HCT116 (cell line): ENCODE data around the gene RASAL2. TPM values are rescaled to one million over a fixed set of nuclear protein-coding genes. Genes with fewer than 3 reads are reported as not detected.

Experiments
- ATAC-seq: fragments of 200-7000 bp; cut with Tn5 transposase; 2 replicates; pipeline ENCODE4 v1.9.1; 2020; ENCODE audit warnings: mild to moderate bottlenecking, moderate library complexity
- BruUV-seq: library from RNA; stranded (reverse); fragments of 400-500 nt; replicated peaks from 2 replicates; lab custom pipeline; 2021; lab: Mats Ljungman, UMichigan
- CTCF ChIA-PET: fragments of 300-600 bp; sonication (Branson Sonifier 250); formaldehyde crosslinking; loops from one replicate; lab custom pipeline; 2021; ENCODE audit warnings: antibody characterized with exemption; lab: Charles Lee
- POLR2A ChIA-PET: fragments of 300-600, 350-600 bp; sonication (Branson Sonifier 250); formaldehyde crosslinking; loops from one replicate; lab custom pipeline; 2021; ENCODE audit warnings: antibody characterized with exemption; lab: Charles Lee
- RAD21 ChIA-PET, 2 experiments: fragments of 300-600 bp; sonication (Branson Sonifier 250); formaldehyde crosslinking; loops; one replicate each; lab custom pipeline; 2023; ENCODE audit warnings: low total read pairs in 2 of 2; ENCODE audit not compliant: uncharacterized antibody in 2 of 2, unreplicated experiment in 2 of 2, low non-redundant PET in 1 of 2; lab: Charles Lee
- DNase-seq: peaks from one replicate; pipeline ENCODE4 v3.0.0-alpha.2; 2010; ENCODE audit warnings: low read depth, low spot score
- H2AFZ ChIP-seq: fragments of 200-600 bp; shearing (Covaris generic), sonication (generic); 2 replicates; pipeline ENCODE4 v1.6.1; 2017; ENCODE audit warnings: low read depth, mixed run types, mixed read lengths, antibody characterized with exemption, low read length; ENCODE audit not compliant: poor library complexity, severe bottlenecking
- H3K27ac ChIP-seq: 2 replicates; pipeline ENCODE4 v1.5.1; 2012; ENCODE audit warnings: low read depth, low read length
- H3K27me3 ChIP-seq: fragments of 200-600 bp; sonication (generic); 2 replicates; pipeline ENCODE4 v1.6.1; 2016; ENCODE audit warnings: mixed run types, low read length, mixed read lengths; ENCODE audit not compliant: insufficient read depth
- H3K36me3 ChIP-seq, 2 experiments: fragments of 200-500 bp in 1 of 2; fragments of 200-600 bp in 1 of 2; sonication (Bioruptor generic) in 1 of 2; sonication (generic) in 1 of 2; 2 replicates each; pipeline versions ENCODE4 v1.5.1 to v1.6.1; 2014 to 2016; ENCODE audit warnings: low read length in 2 of 2, inconsistent platforms in 1 of 2, mixed read lengths in 1 of 2, mixed run types in 1 of 2; ENCODE audit not compliant: insufficient read depth in 2 of 2, control insufficient read depth in 1 of 2
- H3K4me1 ChIP-seq, 2 experiments: fragments of 200-600 bp in 1 of 2; sonication (generic) in 1 of 2; 2 replicates each; pipeline versions ENCODE4 v1.5.1 to v1.6.1; 2012 to 2017; ENCODE audit warnings: low read length in 2 of 2, inconsistent platforms in 1 of 2, mild to moderate bottlenecking in 1 of 2, mixed read lengths in 1 of 2, mixed run types in 1 of 2, moderate library complexity in 1 of 2; ENCODE audit not compliant: insufficient read depth in 2 of 2, control insufficient read depth in 1 of 2
- H3K4me2 ChIP-seq: fragments of 200-600 bp; sonication (generic); 2 replicates; pipeline ENCODE4 v1.6.1; 2017; ENCODE audit warnings: mixed run types, low read length, mixed read lengths
- H3K4me3 ChIP-seq, 2 experiments: fragments of 200-600 bp in 1 of 2; sonication (generic) in 1 of 2; replicated peaks in 1 of 2; 2 replicates each; pipeline ENCODE4 v1.5.1; 2011 to 2016; ENCODE audit warnings: low read length in 2 of 2, control low read depth in 1 of 2, low read depth in 1 of 2, mild to moderate bottlenecking in 1 of 2, mixed read lengths in 1 of 2, mixed run types in 1 of 2
- H3K79me2 ChIP-seq: fragments of 200-600 bp; sonication (generic); 2 replicates; pipeline ENCODE4 v1.6.1; 2017; ENCODE audit warnings: mild to moderate bottlenecking, mixed run types, low read length, moderate library complexity, mixed read lengths; ENCODE audit not compliant: insufficient read depth
- H3K9ac ChIP-seq: fragments of 200-600 bp; sonication (generic); 2 replicates; pipeline ENCODE4 v1.6.1; 2016; ENCODE audit warnings: low read length, mixed read lengths
- H3K9me2 ChIP-seq: fragments of 200-600 bp; sonication (generic), shearing (Covaris generic); 2 replicates; pipeline ENCODE4 v1.6.1; 2017; ENCODE audit warnings: mixed run types, mild to moderate bottlenecking, moderate library complexity; ENCODE audit not compliant: insufficient read depth
- H3K9me3 ChIP-seq, 2 experiments: fragments of 200-500 bp in 1 of 2; fragments of 200-600 bp in 1 of 2; sonication (Bioruptor generic) in 1 of 2; sonication (generic) in 1 of 2; 2 replicates each; pipeline ENCODE4 v1.6.1; 2014 to 2017; ENCODE audit warnings: low read length in 2 of 2, mixed read lengths in 2 of 2, inconsistent platforms in 1 of 2, low read depth in 1 of 2, mild to moderate bottlenecking in 1 of 2, mixed run types in 1 of 2, moderate library complexity in 1 of 2; ENCODE audit not compliant: control insufficient read depth in 1 of 2, insufficient read depth in 1 of 2
- H4K20me1 ChIP-seq: fragments of 200-600 bp; sonication (generic), shearing (Covaris generic); 2 replicates; pipeline ENCODE4 v1.6.1; 2017; ENCODE audit warnings: mixed run types, mild to moderate bottlenecking, moderate library complexity; ENCODE audit not compliant: insufficient read depth
- CEBPB ChIP-seq: IDR thresholded peaks from 2 replicates; pipeline ENCODE4 v1.6.1; 2012; ENCODE audit warnings: low read depth
- CTCF ChIP-seq, 3 experiments: fragments of 200-600 bp in 1 of 3; sonication (generic) in 1 of 3; IDR thresholded peaks in 2 of 3; conservative IDR thresholded peaks in 1 of 3; 2 replicates each; pipeline ENCODE4 v1.5.1; 2012 to 2017; ENCODE audit warnings: low read depth in 2 of 3, low read length in 2 of 3, antibody characterized with exemption in 1 of 3, borderline replicate concordance in 1 of 3, control low read depth in 1 of 3, mild to moderate bottlenecking in 1 of 3, mixed read lengths in 1 of 3, mixed run types in 1 of 3, moderate library complexity in 1 of 3; ENCODE audit not compliant: insufficient read depth in 1 of 3
- EGR1 ChIP-seq: IDR thresholded peaks from 2 replicates; pipeline ENCODE4 v1.6.1; 2012; ENCODE audit warnings: low read depth
- ELF1 ChIP-seq: IDR thresholded peaks from 2 replicates; pipeline ENCODE4 v1.6.1; 2012; ENCODE audit warnings: low read depth, borderline replicate concordance
- EZH2 ChIP-seq: fragments of 200-600 bp; sonication (generic); IDR thresholded peaks from 2 replicates; pipeline ENCODE4 v1.6.1; 2017; ENCODE audit warnings: antibody characterized with exemption, mixed run types
- EZH2phosphoT487 ChIP-seq: fragments of 200-600 bp; IDR thresholded peaks from 2 replicates; pipeline ENCODE4 v1.6.1; 2018; ENCODE audit warnings: antibody characterized with exemption, borderline replicate concordance
- JUND ChIP-seq: IDR thresholded peaks from 2 replicates; pipeline ENCODE4 v1.6.1; 2012
- MAX ChIP-seq: IDR thresholded peaks from 2 replicates; pipeline ENCODE4 v1.6.1; 2012
- RAD21 ChIP-seq: IDR thresholded peaks from 2 replicates; pipeline ENCODE4 v1.6.1; 2012; ENCODE audit warnings: low read depth, mild to moderate bottlenecking
- SIN3A ChIP-seq: IDR thresholded peaks from 2 replicates; pipeline ENCODE4 v1.6.1; 2012; ENCODE audit warnings: low read depth
- SP1 ChIP-seq: IDR thresholded peaks from 2 replicates; pipeline ENCODE4 v1.6.1; 2012; ENCODE audit warnings: low read depth
- SRF ChIP-seq: IDR thresholded peaks from 2 replicates; pipeline ENCODE4 v1.6.1; 2012; ENCODE audit warnings: low read depth
- TCF7L2 ChIP-seq: IDR thresholded peaks from 2 replicates; pipeline ENCODE4 v1.7.0; 2011; ENCODE audit warnings: borderline replicate concordance, inconsistent platforms; ENCODE audit not compliant: insufficient read depth, insufficient read length; ENCODE audit errors: extremely low read depth
- YY1 ChIP-seq: IDR thresholded peaks from 2 replicates; pipeline ENCODE4 v1.6.1; 2011; ENCODE audit warnings: low read length, low read depth, moderate library complexity, mild to moderate bottlenecking; ENCODE audit not compliant: insufficient replicate concordance; ENCODE audit errors: extremely low read depth
- ZFX ChIP-seq: fragments of 450-650 bp; IDR thresholded peaks from 2 replicates; pipeline ENCODE4 v1.6.1; 2017
- ZNF274 ChIP-seq: fragments of 200-500 bp; sonication (Bioruptor generic); IDR thresholded peaks from 2 replicates; pipeline ENCODE4 v1.6.1; 2014; ENCODE audit warnings: mild to moderate bottlenecking, low read depth, low read length, inconsistent platforms
- intact Hi-C: fragments of 100-400 bp; cut with micrococcal nuclease; formaldehyde crosslinking; loops from 2 replicates; pipeline ENCODE4 v1.10.0; 2022
- total RNA-seq: library from RNA; stranded (reverse); gene quantifications from one replicate; pipeline ENCODE4 v1.2.1, GENCODE V29; 2021; ENCODE audit not compliant: unreplicated experiment
- TF ChIP-seq, protein P1 (sequence below): IDR thresholded peaks from 2 replicates; pipeline ENCODE4 v1.6.1; 2012
- TF ChIP-seq, protein P2 (sequence below): IDR thresholded peaks from 2 replicates; pipeline ENCODE4 v1.6.1; 2012; ENCODE audit warnings: low read depth
- TF ChIP-seq, protein P3 (sequence below): IDR thresholded peaks from 2 replicates; pipeline ENCODE4 v1.6.1; 2011; ENCODE audit warnings: mild to moderate bottlenecking, low read length, moderate library complexity; ENCODE audit not compliant: insufficient replicate concordance; ENCODE audit errors: extremely low read depth

RASAL2 gene
- total RNA-seq, 1 experiment from 2014 or later: 11.7 TPM

- H3K27ac ChIP-seq: peak overlapping the region; percentile 47; the same call in 1 of the 2 replicates
- ChIA-PET POLR2A (no interaction called here), CTCF (interaction anchor here (0.9 to 1.3 kb wide), 2 partner anchors 95 to 173 kb away, joined by 3 read pairs; no protein-coding TSS in a partner anchor), RAD21 (no interaction called here)
- no TSS peak for BruUV-seq
- H4K20me1 ChIP-seq: no peaks in the 10 kb centered on the region
- peaks cover 21 to 46% of the 10 kb centered on the region in 2 experiments for H3K4me1 ChIP-seq
- H2AFZ ChIP-seq: no peak overlapping the region
- peak overlapping the region in 1 of 2 experiments; percentile 27; a peak in 2 of 4 replicates for H3K4me3 ChIP-seq
- H3K27me3 ChIP-seq: no peaks in the 10 kb centered on the region
- no peaks in the 10 kb centered on the region for H3K9me3 ChIP-seq
- intact Hi-C loops: loop anchor here (2.0 kb wide), 1 partner anchor 112 kb away; no protein-coding TSS in a partner anchor
- ATAC-seq (peak; percentile 92), DNase-seq (peak; percentile 69)
- peaks cover 30% of the 10 kb centered on the region for H3K79me2 ChIP-seq
- peak overlapping the region; percentile 68 for H3K4me2 ChIP-seq
- no peaks in the 10 kb centered on the region for H3K9me2 ChIP-seq
- H3K36me3 ChIP-seq: no peaks in the 10 kb centered on the region
- peak overlapping the region; percentile 30 for H3K9ac ChIP-seq
- 0 out of 2 replicates have a peak, but pooled peaks have one; percentile 39 for TF ChIP-seq CEBPB
- no peak for TF ChIP-seq RAD21
- TF ChIP-seq SIN3A: peak; percentile 81; the same call in 1 of the 2 replicates
- peak; percentile 61 for TF ChIP-seq SP1
- TF ChIP-seq YY1: no peak
- peak; percentile 65; the same call in 1 of the 2 replicates for TF ChIP-seq MAX
- no peak for TF ChIP-seq TCF7L2
- TF ChIP-seq EZH2phosphoT487: no peak
- no peak for TF ChIP-seq EZH2
- peak; percentile 84 for TF ChIP-seq JUND
- TF ChIP-seq, protein P1, sequence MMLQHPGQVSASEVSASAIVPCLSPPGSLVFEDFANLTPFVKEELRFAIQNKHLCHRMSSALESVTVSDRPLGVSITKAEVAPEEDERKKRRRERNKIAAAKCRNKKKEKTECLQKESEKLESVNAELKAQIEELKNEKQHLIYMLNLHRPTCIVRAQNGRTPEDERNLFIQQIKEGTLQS: peak; percentile 19; the same call in 1 of the 2 replicates
- TF ChIP-seq ZNF274: no peak
- TF ChIP-seq, protein P2, sequence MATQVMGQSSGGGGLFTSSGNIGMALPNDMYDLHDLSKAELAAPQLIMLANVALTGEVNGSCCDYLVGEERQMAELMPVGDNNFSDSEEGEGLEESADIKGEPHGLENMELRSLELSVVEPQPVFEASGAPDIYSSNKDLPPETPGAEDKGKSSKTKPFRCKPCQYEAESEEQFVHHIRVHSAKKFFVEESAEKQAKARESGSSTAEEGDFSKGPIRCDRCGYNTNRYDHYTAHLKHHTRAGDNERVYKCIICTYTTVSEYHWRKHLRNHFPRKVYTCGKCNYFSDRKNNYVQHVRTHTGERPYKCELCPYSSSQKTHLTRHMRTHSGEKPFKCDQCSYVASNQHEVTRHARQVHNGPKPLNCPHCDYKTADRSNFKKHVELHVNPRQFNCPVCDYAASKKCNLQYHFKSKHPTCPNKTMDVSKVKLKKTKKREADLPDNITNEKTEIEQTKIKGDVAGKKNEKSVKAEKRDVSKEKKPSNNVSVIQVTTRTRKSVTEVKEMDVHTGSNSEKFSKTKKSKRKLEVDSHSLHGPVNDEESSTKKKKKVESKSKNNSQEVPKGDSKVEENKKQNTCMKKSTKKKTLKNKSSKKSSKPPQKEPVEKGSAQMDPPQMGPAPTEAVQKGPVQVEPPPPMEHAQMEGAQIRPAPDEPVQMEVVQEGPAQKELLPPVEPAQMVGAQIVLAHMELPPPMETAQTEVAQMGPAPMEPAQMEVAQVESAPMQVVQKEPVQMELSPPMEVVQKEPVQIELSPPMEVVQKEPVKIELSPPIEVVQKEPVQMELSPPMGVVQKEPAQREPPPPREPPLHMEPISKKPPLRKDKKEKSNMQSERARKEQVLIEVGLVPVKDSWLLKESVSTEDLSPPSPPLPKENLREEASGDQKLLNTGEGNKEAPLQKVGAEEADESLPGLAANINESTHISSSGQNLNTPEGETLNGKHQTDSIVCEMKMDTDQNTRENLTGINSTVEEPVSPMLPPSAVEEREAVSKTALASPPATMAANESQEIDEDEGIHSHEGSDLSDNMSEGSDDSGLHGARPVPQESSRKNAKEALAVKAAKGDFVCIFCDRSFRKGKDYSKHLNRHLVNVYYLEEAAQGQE: no peak
- no peak; the same call in 1 of the 2 replicates for TF ChIP-seq SRF
- TF ChIP-seq CTCF (IDR thresholded peaks at IDR 0.05 in 2 of 3, conservative IDR thresholded peaks at IDR 0.05 in 1 of 3; ENCODE audit: borderline replicate concordance in 1 of 3, insufficient read depth in 1 of 3, low read depth in 2 of 3, low read length in 2 of 3): no peak
- TF ChIP-seq ELF1: no peak
- TF ChIP-seq ZFX: no peak
- TF ChIP-seq EGR1: no peak
- TF ChIP-seq, protein P3, sequence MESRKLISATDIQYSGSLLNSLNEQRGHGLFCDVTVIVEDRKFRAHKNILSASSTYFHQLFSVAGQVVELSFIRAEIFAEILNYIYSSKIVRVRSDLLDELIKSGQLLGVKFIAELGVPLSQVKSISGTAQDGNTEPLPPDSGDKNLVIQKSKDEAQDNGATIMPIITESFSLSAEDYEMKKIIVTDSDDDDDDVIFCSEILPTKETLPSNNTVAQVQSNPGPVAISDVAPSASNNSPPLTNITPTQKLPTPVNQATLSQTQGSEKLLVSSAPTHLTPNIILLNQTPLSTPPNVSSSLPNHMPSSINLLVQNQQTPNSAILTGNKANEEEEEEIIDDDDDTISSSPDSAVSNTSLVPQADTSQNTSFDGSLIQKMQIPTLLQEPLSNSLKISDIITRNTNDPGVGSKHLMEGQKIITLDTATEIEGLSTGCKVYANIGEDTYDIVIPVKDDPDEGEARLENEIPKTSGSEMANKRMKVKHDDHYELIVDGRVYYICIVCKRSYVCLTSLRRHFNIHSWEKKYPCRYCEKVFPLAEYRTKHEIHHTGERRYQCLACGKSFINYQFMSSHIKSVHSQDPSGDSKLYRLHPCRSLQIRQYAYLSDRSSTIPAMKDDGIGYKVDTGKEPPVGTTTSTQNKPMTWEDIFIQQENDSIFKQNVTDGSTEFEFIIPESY: no peak
Observed at GRCh38 chr1:178126741-178127185, 32.9 kb downstream of the RASAL2 start.
